Central memory CD8-positive, alpha-beta T cell (primary cell): Measurements from ENCODE around the gene ZNF280B.
"Not testable (repeated sequence)": the region's sequence is repeated elsewhere in the genome, so short reads cannot be mapped to it uniquely, and the experiment has no call there.

Experiments used
- ATAC-seq: fragments of 150-1000 bp; cut with Tn5 transposase; replicated peaks from 2 replicates; pipeline ENCODE4 v1.10.0; 2022; ENCODE audit warnings: mild to moderate bottlenecking, moderate FRiP score, moderate number of reproducible peaks; ENCODE audit not compliant: poor library complexity, severe bottlenecking; ENCODE audit errors: extremely low read depth
- DNase-seq, 2 donors: peaks; one replicate each; pipeline ENCODE4 v3.0.0; 2021; ENCODE audit warnings: low spot score in 2 of 2
- H3K27ac Mint-ChIP-seq: one replicate; pipeline ENCODE4 v1.8.0; 2022; ENCODE audit warnings: low read depth, mild to moderate bottlenecking, moderate library complexity, mixed read lengths
- H3K27me3 Mint-ChIP-seq: one replicate; pipeline ENCODE4 v1.8.0; 2022; ENCODE audit warnings: mixed read lengths
- H3K36me3 Mint-ChIP-seq: one replicate; pipeline ENCODE4 v1.8.0; 2022; ENCODE audit warnings: mild to moderate bottlenecking, moderate library complexity, mixed read lengths; ENCODE audit not compliant: insufficient read depth
- H3K4me1 Mint-ChIP-seq: one replicate; pipeline ENCODE4 v1.8.0; 2022; ENCODE audit warnings: mixed read lengths
- H3K4me3 Mint-ChIP-seq: one replicate; pipeline ENCODE4 v1.8.0; 2022; ENCODE audit warnings: mild to moderate bottlenecking, moderate library complexity, mixed read lengths
- H3K9me3 Mint-ChIP-seq: one replicate; pipeline ENCODE4 v1.8.0; 2022; ENCODE audit warnings: mixed read lengths

Gene ZNF280B

DNA sequence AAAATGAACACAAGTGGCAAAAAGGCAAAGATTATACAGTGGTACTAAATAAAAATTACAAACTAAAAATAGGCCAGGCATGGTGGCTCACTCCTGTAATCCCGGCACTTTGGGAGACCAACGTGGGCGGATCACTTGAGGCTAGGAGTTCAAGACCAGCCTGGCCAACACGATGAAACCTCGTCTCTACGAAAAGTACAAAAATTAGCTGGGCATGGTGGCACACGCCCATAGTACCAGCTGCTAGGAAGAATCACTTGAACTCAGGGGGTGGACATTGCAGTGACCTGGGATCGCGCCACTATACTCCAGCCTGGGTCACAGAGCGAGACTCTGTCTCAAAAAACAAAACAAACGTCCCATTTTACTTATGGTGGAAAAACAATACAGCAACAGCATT, 24.5 kb downstream of the ZNF280B start:
- Mint-ChIP-seq H3K27me3 (no peaks in the 10 kb centered on the region), H3K4me1 (no peaks in the 10 kb centered on the region), H3K9me3 (no peaks in the 10 kb centered on the region), H3K27ac (no peak overlapping the region), H3K4me3 (no peak overlapping the region), H3K36me3 (peaks cover 14% of the 10 kb centered on the region)
- DNase-seq (no peak), ATAC-seq (no peak)

- no peaks in the 10 kb centered on the region for H3K9me3 Mint-ChIP-seq
- no peaks in the 10 kb centered on the region for H3K4me1 Mint-ChIP-seq
- DNase-seq: no peak
Observed at GRCh38 chr22:22480940-22481339, 27.6 kb downstream of the ZNF280B start.

DNA sequence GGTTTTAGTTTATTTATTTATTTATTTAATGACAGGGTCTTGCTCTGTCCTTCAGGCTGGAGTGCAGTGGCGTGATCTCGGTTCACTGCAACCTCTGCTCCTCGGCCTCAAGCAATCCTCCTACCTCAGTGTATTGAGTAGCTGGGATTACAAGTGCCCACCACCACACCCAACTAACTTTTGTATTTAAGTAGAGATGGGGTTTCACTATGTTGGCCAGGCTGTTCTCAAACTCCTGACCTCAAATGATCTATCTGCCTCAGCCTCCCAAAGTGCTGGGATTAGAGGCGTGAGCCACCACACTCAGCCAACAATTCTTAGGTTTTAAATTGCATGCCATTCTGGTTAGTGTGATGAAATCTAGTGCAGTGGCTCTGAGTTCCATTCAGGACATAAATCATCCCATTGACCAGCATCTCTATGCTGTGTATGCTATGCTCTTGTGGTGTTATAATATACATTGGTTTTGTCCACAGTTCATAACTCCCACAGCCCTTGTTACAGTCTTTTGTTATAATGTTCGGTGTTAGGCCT, 28.5 kb downstream of the ZNF280B start:
- H3K27me3 Mint-ChIP-seq: no peaks in the 10 kb centered on the region
- no peak for DNase-seq
- H3K4me3 Mint-ChIP-seq: no peak overlapping the region
- no peak for ATAC-seq
- no peaks in the 10 kb centered on the region for H3K4me1 Mint-ChIP-seq
- peaks cover 2% of the 10 kb centered on the region for H3K36me3 Mint-ChIP-seq
- no peaks in the 10 kb centered on the region for H3K9me3 Mint-ChIP-seq
- no peak overlapping the region for H3K27ac Mint-ChIP-seq

More at GRCh38 chr22:22480940-22481339, 27.6 kb downstream of the ZNF280B start:
- peaks cover 2% of the 10 kb centered on the region for H3K36me3 Mint-ChIP-seq
- ATAC-seq: no peak
- no peak overlapping the region for H3K27ac Mint-ChIP-seq
- H3K4me3 Mint-ChIP-seq: no peak overlapping the region
- no peaks in the 10 kb centered on the region for H3K27me3 Mint-ChIP-seq

DNA sequence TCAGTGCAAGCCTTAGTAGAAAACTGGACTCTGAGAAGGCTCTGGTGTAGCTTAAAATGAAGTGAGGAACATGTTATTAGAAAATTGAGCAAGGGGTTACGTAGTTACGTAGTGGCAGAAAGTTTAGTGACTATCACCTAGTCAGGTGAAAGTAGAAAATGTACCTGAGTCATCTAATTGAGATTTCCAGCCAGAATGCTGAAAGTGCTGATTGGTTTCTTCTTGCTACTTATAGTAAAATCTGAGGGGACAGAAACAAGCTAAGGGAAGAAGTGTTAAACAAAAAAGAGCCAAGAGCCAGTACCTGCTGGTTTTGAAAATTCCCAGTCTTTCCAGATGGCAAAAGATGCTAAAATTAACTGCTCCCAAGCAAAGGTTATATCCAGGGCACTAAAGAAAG, 29.4 kb downstream of the ZNF280B start:
- DNase-seq (no peak), ATAC-seq (no peak)
- Mint-ChIP-seq H3K4me3 (no peak overlapping the region), H3K4me1 (no peaks in the 10 kb centered on the region), H3K36me3 (no peaks in the 10 kb centered on the region), H3K9me3 (no peaks in the 10 kb centered on the region), H3K27me3 (no peaks in the 10 kb centered on the region), H3K27ac (no peak overlapping the region)

- Mint-ChIP-seq H3K27me3 (no peaks in the 10 kb centered on the region), H3K4me3 (no peak overlapping the region), H3K9me3 (no peaks in the 10 kb centered on the region), H3K4me1 (no peaks in the 10 kb centered on the region), H3K27ac (no peak overlapping the region), H3K36me3 (no peaks in the 10 kb centered on the region)
- ATAC-seq (no peak), DNase-seq (no peak)
Observed at GRCh38 chr22:22478470-22478869, 30.1 kb downstream of the ZNF280B start.

DNA sequence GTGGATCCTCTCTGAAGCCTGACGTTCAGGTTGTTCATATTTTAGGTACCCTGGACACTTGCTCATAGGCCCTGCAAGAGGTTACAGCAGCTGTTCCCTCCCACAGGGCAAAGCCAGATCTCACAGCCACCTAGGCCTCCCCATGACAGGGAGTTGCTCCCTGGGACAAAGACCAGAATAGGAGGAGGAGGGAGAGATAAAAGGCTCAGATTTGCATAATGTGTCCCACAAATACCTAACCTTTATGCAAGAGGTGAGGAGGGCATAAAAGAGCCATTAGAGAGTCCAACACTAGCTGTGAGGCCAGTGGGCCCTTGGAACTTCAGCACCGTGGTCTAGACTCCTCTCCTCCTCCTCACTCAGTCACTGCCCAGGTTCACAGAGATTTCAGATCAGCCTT, 33.8 kb downstream of the ZNF280B start:
- no peaks in the 10 kb centered on the region for H3K36me3 Mint-ChIP-seq
- DNase-seq (no peak), ATAC-seq (no peak)
- H3K4me1 Mint-ChIP-seq: no peaks in the 10 kb centered on the region
- no peak overlapping the region for H3K4me3 Mint-ChIP-seq
- peaks cover 16% of the 10 kb centered on the region for H3K27me3 Mint-ChIP-seq
- H3K27ac Mint-ChIP-seq: no peak overlapping the region
- peaks cover 3% of the 10 kb centered on the region for H3K9me3 Mint-ChIP-seq

DNA sequence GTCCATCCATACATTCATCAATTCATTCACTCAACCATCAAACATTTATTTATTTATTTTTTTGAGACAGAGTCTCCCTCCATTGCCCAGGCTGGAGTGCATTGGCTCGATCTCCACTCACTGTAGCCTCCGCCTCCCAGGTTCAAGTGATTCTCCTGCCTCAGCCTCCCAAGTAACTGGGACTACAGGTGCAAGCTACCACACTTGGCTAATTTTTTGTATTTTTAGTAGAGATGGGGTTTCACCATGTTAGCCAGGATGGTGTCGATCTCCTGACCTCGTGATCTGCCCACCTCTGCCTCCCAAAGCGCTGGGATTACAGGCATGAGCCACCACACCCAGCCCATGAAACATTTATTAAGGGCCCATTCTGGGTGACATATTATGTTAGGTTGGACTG, 37.4 kb downstream of the ZNF280B start:
- peaks cover 15% of the 10 kb centered on the region for H3K9me3 Mint-ChIP-seq
- H3K36me3 Mint-ChIP-seq, DNase-seq, H3K27ac Mint-ChIP-seq, H3K4me3 Mint-ChIP-seq, ATAC-seq, H3K4me1 Mint-ChIP-seq: not testable (repeated sequence)
- H3K27me3 Mint-ChIP-seq: peaks cover 25% of the 10 kb centered on the region

DNA sequence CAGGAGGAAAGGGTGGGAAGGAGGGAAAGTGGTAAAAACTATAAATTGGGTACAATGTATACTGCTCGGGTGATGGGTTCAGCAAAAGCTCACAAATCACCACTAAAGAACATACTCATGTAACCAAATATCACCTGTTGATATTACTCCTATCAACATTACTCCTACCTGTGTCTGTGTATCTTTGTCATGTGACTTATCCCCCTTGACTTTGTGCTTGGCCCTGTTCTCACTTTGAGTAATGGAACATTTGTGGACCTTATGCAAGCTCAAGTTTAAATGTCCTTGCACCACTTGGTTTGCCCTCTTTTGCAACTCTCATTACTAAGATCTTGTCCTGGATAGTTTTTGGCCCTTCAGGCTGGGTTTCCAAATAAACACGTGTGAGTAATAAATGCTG, 39.0 kb downstream of the ZNF280B start:
- Mint-ChIP-seq H3K27ac (no peak overlapping the region), H3K9me3 (peaks cover 15% of the 10 kb centered on the region), H3K27me3 (peaks cover 41% of the 10 kb centered on the region), H3K36me3 (no peaks in the 10 kb centered on the region), H3K4me3 (no peak overlapping the region), H3K4me1 (no peaks in the 10 kb centered on the region)
- ATAC-seq: no peak
- no peak for DNase-seq

DNA sequence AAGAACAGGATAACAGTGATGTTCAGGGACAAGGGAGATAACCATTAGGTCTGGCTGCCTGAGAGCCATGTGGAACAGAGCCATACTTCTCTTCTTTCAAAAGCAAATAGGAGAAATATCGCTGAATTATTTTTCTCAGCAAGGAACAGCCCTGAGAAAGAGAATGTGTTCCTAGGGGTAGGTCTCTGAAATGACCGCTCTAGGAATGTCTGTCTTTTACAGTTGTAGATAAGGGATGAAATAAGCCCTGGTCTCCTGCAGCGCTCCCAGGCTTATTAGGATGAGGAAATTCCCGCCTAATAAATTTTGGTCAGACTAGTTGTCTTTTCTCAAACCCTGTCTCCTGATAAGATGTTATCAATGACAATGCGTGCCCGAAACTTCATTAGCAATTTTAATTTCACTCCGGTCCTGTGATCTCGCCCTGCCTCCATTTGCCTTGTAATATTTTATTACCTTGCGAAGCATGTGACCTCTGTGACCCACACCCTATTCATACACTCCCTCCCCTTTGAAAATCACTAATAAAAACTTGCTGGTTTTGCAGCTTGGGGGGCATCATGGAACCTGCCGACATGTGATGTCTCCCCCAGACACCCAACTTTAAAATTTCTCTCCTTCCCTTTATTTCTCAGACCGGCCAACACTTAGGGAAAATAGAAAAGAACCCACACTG, 39.6 kb downstream of the ZNF280B start:
- H3K9me3 Mint-ChIP-seq: peaks cover 15% of the 10 kb centered on the region
- not testable (repeated sequence) for H3K4me1 Mint-ChIP-seq, DNase-seq

DNA sequence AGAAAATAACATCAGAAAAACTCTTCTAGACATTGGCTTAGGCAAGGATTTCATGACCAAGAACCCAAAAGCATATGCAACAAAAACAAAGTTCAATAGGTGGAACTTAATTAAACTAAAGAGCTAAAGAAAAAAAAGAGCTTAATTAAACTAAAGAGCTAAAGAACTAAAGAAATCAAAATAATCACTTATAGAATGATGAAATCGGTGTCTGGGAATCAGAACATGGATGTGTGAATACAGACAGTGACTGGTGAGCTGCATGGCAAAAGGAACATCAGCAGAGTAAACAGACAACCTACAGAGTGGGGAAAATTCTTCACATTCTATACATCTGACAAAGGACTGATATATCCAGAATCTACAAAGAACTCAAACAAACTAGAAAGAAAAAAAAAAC, 41.4 kb downstream of the ZNF280B start:
- peaks cover 8% of the 10 kb centered on the region for H3K4me1 Mint-ChIP-seq
- H3K27me3 Mint-ChIP-seq: peaks cover 63% of the 10 kb centered on the region
- DNase-seq: no peak
- no peak overlapping the region for H3K4me3 Mint-ChIP-seq
- no peak for ATAC-seq
- peaks cover 15% of the 10 kb centered on the region for H3K9me3 Mint-ChIP-seq
- no peaks in the 10 kb centered on the region for H3K36me3 Mint-ChIP-seq
- H3K27ac Mint-ChIP-seq: no peak overlapping the region

More for the DNA sequence above, 39.6 kb downstream of the ZNF280B start:
- peaks cover 47% of the 10 kb centered on the region for H3K27me3 Mint-ChIP-seq
- H3K4me3 Mint-ChIP-seq, H3K27ac Mint-ChIP-seq, H3K36me3 Mint-ChIP-seq, ATAC-seq: not testable (repeated sequence)

- Mint-ChIP-seq H3K4me1 (peaks cover 8% of the 10 kb centered on the region), H3K27ac (no peak overlapping the region), H3K4me3 (no peak overlapping the region), H3K9me3 (peaks cover 15% of the 10 kb centered on the region), H3K36me3 (no peaks in the 10 kb centered on the region), H3K27me3 (peaks cover 63% of the 10 kb centered on the region)
- DNase-seq (no peak), ATAC-seq (no peak)
Observed at GRCh38 chr22:22465782-22466181, 42.8 kb downstream of the ZNF280B start.

GRCh38 chr22:22465094-22465602, 43.4 kb downstream of the ZNF280B start:
- H3K9me3 Mint-ChIP-seq: peaks cover 15% of the 10 kb centered on the region
- peaks cover 8% of the 10 kb centered on the region for H3K4me1 Mint-ChIP-seq
- H3K4me3 Mint-ChIP-seq: no peak overlapping the region
- DNase-seq: no peak
- no peaks in the 10 kb centered on the region for H3K36me3 Mint-ChIP-seq
- H3K27ac Mint-ChIP-seq: no peak overlapping the region
- no peak for ATAC-seq
- peaks cover 69% of the 10 kb centered on the region for H3K27me3 Mint-ChIP-seq

DNA sequence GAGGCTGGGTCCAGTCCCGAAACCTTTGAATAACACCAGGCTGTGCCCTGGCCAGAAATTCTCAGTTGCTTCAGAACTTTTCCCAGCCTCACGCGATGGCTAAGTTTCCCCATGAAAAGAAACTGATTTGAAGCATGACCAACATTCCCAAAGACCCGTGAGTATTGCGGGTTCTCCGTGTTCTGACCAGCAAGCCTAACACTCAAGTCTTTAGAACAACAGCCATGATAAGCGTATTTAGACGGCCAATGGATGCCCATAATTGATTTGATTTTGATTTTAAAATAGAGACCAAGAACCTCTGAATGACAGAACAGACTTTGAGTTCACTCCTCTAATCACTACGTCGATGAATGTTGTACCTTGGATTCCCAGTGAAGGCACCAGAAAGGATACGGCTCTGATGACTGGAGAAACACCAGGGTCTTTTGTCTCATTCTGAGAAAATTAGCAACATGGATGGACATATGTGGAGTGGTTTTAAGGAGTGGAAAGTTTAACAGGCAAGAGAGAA, 43.9 kb downstream of the ZNF280B start:
- DNase-seq (no peak), ATAC-seq (no peak)
- peaks cover 11% of the 10 kb centered on the region for H3K9me3 Mint-ChIP-seq
- H3K4me3 Mint-ChIP-seq: no peak overlapping the region
- no peak overlapping the region for H3K27ac Mint-ChIP-seq
- H3K27me3 Mint-ChIP-seq: peaks cover 70% of the 10 kb centered on the region
- no peaks in the 10 kb centered on the region for H3K36me3 Mint-ChIP-seq
- H3K4me1 Mint-ChIP-seq: peaks cover 8% of the 10 kb centered on the region
